Neural cell (in vitro differentiated cells): ENCODE measurements around the gene OR10Z1.

ENCODE experiments used
- EP300 ChIP-seq: fragments of 450-650 bp; conservative IDR thresholded peaks from 2 replicates; pipeline ENCODE4 v1.6.1; 2014; ENCODE audit warnings: antibody characterized with exemption, mild to moderate bottlenecking, moderate library complexity; ENCODE audit not compliant: poor library complexity, severe bottlenecking
- EZH2 ChIP-seq: fragments of 200-600, 300-800 bp; shearing (Covaris generic), sonication (generic); IDR thresholded peaks from 2 replicates; pipeline ENCODE4 v1.6.1; 2014; ENCODE audit warnings: antibody characterized with exemption, low read length, borderline replicate concordance, mild to moderate bottlenecking; ENCODE audit not compliant: insufficient read depth, poor library complexity, severe bottlenecking
- TF ChIP-seq, protein P1 (sequence below): fragments of 450-650 bp; IDR thresholded peaks from 2 replicates; pipeline ENCODE4 v1.5.1; 2014; ENCODE audit warnings: antibody characterized with exemption, mild to moderate bottlenecking, moderate library complexity; ENCODE audit not compliant: poor library complexity, severe bottlenecking

DNA sequence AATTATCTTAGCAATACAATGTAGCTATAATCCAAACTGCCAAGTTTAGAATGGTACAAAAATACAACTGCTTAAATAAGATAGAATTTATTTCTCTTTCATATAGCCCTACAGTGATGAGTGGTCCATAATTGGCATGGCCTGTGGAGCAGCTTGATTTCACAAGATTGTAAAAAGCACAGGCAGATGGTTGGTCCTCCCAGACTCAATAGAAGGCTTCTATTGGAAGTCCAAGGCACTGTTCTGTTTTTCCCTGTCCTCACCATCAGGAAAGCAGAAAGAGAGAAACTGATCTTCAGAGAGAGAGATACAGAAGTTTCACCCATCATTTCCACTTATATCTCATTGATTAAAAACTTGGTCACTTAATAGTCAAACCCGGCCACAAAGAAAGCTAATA is 32.8 kb upstream of the OR10Z1 start:
- TF ChIP-seq, protein P1, sequence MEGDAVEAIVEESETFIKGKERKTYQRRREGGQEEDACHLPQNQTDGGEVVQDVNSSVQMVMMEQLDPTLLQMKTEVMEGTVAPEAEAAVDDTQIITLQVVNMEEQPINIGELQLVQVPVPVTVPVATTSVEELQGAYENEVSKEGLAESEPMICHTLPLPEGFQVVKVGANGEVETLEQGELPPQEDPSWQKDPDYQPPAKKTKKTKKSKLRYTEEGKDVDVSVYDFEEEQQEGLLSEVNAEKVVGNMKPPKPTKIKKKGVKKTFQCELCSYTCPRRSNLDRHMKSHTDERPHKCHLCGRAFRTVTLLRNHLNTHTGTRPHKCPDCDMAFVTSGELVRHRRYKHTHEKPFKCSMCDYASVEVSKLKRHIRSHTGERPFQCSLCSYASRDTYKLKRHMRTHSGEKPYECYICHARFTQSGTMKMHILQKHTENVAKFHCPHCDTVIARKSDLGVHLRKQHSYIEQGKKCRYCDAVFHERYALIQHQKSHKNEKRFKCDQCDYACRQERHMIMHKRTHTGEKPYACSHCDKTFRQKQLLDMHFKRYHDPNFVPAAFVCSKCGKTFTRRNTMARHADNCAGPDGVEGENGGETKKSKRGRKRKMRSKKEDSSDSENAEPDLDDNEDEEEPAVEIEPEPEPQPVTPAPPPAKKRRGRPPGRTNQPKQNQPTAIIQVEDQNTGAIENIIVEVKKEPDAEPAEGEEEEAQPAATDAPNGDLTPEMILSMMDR: no peak
- no peak for TF ChIP-seq EP300
- TF ChIP-seq EZH2: no peak
